ENCODE results near the gene CRELD2.

Gene CRELD2

GRCh38 chr22:49917974-49918910 is at the start of gene CRELD2, which contains the start of gene ALG12:
CRELD2 (plus strand) TSS chr22:49918634; CDS start chr22:49918770, 136 bp downstream.
ALG12 (minus strand) TSS chr22:49918438; CDS start chr22:49913765, 4,673 bp downstream.
- peak; percentile 100 for DNase-seq (ENCODE audit: low spot score)

- no peak for DNase-seq (ENCODE audit: low spot score)
Observed at GRCh38 chr22:49869086-49869830, 49.2 kb upstream of the CRELD2 start.

DNA sequence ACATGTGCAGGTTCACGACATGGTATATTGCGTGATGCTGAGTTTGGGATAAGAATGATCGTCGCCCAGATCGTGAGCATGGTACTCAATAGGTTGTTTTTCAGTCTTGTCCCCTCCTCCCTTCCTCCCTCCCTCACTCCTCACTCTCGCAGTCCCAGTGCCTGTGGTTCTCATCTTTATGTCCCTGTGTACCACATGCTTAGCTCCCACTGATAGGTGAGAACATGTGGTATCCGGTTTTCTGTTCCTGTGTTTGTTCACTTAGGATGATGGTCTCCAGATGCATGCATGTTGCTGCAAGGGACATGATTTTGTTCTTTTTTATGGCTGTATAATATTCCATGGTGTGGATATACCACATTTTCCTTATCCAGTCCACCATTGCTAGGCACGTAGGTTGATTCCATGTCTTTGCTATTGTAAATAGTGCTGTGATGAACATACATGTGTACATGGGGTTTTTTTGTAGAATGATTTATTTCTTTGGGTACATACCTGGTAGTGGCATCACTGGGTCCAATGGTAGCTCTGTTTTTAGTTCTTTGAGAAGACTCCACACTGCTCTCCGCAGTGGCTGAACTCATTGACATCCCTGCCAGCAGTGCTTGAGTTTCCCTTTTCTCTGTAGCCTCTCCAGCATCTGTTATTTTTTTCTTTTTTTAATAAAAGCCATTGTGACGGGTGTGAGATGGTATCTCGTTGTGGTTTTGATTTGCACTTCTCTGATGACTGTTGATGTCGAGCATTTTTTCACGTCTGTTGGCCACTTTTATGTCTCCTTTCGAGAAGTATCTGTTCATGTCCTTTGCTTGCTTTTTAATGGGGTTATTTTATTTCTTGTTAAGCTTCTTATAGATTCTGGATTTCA is 48.4 kb upstream of the CRELD2 start:
- no peak for DNase-seq (ENCODE audit: low spot score)

DNA sequence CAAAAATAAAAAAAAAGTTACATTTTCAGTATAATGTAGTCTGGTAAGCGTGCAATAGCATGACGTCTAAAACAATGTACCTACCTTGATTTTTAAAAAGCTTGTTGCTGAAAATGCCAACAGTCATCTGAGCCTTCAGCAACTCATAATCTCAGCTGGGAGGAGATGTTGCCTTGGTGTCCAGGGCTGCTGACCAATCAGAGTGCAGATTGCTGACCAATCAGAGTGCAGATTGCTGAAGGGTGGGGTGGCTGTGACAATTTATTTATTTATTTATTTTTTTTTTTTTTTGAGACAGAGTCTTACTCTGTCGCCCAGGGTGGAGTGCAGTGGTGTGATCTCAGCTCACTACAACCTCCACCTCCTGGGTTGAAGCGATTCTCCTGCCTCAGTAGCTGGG is 47.0 kb upstream of the CRELD2 start:
- DNase-seq (ENCODE audit: low spot score), result no peak

- DNase-seq (ENCODE audit: low spot score), result no peak
Observed at GRCh38 chr22:49872347-49872746, 46.1 kb upstream of the CRELD2 start.

DNA sequence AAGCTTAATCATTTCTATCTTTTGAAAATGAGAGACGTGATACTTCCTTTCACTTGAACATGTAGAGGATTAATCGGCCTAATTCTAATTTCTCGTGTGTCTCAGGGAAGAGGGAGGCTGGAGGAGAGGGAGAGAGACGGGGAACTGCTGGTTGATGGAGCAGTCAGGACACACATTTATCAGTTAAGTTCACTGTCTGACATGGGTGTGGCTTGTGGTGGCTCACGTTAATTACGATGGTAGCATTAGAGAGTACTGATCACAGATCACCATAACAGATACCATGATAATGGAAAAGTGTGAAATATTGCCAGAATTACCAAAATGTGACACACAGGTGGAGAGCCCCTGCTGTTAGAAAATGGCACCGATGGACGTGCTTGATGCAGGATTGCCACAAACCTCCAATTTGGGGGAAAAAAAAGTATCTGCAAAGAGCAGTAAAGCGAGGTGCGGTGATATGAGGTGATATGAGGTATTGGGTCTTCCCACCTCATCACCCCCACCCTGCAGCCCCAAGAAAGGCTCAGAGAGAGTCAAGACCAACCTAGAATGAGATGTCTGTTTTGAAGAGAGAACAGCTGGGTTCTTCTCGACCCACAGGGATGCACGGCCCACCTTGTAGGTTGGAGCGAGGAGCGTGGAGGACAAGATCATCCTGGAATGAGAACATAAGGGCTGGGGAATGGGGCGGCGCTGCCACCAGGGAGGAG is 45.0 kb upstream of the CRELD2 start:
- DNase-seq (ENCODE audit: low spot score), result no peak

GRCh38 chr22:49877642-49878041 is 40.8 kb upstream of the CRELD2 start:
- DNase-seq (ENCODE audit: low spot score), result no peak

DNA sequence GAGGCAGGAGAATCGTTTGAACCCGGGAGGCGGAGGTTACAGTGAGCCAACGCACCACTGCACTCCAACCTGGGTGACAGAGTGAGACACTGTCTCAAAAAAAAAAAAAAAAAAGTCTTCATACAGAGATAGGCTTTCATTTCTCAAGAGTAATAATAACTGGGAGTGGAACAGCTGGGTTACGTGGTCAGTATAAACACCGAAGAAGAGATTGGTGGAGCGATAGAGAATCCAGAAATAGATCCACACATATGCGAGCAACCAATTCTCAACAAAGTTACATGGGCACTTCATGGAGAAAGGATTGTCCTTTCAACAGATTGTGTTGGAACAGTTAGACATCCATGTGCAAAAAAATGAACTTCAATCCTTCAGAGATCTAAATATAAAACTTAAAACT is 40.2 kb upstream of the CRELD2 start:
- DNase-seq (ENCODE audit: low spot score), result no peak

GRCh38 chr22:49879871-49880270 is 38.6 kb upstream of the CRELD2 start:
- DNase-seq (ENCODE audit: low spot score), result no peak

- DNase-seq (ENCODE audit: low spot score), result no peak
Observed at GRCh38 chr22:49880281-49880680, 38.2 kb upstream of the CRELD2 start.

DNA sequence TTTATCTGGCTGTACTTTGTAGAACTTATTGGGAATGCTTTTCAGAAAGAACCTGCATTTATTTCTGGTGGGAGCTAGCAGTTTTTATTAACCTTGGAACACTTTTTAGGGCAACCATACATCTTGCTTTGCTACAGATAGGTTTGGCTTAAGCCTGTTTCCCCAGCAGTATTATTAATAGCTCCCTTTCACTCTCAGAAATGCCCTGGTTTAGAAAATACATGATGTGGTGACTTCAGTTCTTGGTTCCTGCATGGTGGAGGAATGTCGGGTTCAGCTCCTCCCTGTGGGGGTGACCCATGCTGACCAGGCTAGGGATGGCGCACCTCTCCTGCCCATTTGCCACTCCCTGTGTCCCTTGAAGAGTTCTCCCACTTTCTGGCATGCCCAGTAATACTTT is 36.6 kb upstream of the CRELD2 start:
- DNase-seq (ENCODE audit: low spot score), result no peak

DNA sequence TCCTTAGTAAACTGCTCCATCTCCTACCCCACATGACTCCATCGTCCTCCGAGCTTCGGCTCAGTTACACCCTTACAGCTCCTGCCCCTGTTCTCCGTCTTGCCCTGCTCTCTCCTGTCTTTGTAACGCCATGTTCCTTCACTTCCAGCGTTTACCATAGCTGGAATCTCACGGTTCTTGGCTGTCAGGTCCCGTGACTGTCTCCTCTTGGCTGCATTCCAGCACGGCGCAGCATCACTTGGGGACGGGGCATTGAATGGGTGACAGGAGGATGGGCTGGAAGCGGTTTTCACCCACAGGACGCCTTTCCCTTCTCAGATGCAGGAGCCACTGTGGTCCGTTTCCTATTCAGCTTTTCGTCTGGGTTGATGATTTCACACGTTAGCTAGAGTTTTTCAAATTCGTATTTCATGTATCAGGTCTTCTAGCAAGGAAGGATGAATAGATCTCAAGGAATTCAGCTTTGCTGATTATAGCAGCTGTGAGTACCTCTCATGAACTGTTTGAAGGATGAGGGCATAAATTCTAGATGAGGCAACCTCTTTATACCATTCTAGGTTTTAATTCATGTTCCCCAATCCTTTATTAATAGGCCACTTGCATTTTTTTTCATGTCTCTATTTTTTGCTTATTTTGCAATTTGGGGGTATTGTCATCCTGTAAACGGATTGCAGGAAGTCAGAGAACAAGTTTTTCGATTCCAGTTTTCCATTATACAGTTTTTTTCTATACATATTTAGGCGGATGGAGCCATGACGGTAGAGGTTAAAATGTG is 35.7 kb upstream of the CRELD2 start:
- no peak for DNase-seq (ENCODE audit: low spot score)

- no peak for DNase-seq (ENCODE audit: low spot score)
Observed at GRCh38 chr22:49883294-49883640, 35.2 kb upstream of the CRELD2 start.

DNA sequence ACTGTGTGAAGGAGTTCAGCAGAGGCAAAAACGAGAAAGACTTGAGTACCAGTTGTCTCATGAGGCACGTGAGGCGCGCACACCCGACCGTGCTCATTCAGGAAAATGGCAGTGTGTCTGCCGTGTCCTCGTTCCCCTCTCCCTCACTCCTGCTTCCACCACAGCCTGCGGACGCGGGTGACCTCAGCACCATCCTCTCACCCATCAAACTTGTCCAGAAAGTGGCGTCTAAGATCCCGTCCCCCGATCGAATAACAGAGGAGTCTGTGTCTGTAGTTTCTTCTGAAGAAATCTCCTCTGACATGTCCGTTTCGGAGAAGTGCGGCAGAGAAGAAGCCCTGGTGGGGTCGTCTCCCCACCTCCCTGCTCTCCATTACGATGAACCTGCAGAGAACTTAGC is 34.4 kb upstream of the CRELD2 start:
- DNase-seq (ENCODE audit: low spot score), result no peak

DNA sequence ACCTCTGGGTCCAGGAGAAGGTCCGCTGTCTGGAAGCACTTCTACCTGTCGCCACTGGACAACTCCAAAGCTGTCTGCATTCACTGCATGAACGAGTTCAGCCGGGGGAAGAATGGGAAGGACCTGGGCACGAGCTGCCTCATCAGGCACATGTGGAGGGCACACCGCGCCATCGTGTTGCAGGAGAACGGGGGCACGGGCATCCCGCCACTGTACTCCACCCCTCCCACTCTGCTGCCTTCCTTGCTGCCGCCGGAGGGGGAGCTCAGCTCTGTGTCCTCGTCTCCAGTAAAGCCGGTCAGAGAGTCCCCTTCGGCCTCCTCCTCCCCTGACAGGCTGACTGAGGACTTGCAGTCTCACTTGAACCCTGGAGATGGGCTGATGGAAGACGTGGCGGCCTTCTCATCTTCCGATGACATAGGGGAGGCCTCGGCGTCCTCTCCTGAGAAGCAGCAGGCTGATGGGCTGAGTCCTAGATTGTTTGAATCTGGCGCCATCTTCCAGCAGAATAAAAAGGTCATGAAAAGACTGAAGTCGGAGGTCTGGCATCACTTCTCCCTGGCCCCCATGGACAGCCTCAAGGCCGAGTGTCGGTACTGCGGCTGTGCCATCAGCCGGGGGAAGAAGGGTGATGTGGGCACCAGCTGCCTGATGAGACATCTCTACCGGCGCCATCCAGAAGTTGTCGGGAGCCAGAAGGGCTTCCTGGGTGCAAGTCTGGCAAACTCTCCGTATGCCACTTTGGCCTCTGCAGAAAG is 33.8 kb upstream of the CRELD2 start:
- DNase-seq (ENCODE audit: low spot score), result no peak

DNA sequence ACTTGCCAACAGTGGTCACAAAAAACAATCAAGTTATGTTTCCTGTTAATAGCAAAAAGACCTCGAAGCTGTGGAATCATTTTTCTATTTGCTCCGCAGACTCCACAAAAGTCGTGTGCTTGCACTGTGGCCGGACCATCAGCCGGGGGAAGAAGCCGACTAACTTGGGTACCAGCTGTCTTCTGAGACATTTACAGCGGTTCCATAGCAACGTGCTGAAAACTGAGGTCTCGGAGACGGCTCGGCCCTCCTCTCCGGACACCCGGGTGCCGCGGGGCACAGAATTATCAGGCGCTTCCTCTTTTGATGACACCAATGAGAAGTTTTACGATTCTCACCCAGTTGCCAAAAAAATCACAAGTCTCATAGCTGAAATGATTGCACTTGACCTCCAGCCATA is 33.2 kb upstream of the CRELD2 start:
- no peak for DNase-seq (ENCODE audit: low spot score)

DNA sequence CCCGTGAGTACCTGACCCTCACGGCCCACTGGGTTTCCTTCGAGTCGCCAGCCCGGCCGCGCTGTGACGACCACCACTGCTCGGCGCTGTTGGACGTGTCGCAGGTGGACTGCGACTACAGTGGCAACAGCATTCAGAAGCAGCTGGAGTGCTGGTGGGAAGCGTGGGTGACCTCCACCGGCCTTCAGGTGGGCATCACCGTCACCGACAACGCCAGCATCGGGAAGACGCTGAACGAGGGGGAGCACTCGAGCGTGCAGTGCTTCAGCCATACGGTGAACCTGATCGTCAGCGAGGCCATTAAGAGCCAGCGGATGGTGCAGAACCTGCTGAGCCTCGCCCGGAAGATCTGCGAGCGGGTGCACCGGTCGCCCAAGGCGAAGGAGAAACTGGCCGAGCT is 32.6 kb upstream of the CRELD2 start:
- DNase-seq (ENCODE audit: low spot score), result no peak

GRCh38 chr22:49886346-49887063 is 31.9 kb upstream of the CRELD2 start:
- DNase-seq (ENCODE audit: low spot score), result no peak

- no peak for DNase-seq (ENCODE audit: low spot score)
Observed at GRCh38 chr22:49887064-49887451, 31.4 kb upstream of the CRELD2 start.

All from GM03348 (cell line).